HG03175 (cell line): ENCODE results near the gene MKS1.

Experiments
- ATAC-seq: cut with Tn5 transposase; IDR thresholded peaks from one replicate; pipeline ENCODE4 v1.9.1; 2021; ENCODE audit warnings: mild to moderate bottlenecking, moderate library complexity; ENCODE audit not compliant: unreplicated experiment

Gene MKS1

DNA sequence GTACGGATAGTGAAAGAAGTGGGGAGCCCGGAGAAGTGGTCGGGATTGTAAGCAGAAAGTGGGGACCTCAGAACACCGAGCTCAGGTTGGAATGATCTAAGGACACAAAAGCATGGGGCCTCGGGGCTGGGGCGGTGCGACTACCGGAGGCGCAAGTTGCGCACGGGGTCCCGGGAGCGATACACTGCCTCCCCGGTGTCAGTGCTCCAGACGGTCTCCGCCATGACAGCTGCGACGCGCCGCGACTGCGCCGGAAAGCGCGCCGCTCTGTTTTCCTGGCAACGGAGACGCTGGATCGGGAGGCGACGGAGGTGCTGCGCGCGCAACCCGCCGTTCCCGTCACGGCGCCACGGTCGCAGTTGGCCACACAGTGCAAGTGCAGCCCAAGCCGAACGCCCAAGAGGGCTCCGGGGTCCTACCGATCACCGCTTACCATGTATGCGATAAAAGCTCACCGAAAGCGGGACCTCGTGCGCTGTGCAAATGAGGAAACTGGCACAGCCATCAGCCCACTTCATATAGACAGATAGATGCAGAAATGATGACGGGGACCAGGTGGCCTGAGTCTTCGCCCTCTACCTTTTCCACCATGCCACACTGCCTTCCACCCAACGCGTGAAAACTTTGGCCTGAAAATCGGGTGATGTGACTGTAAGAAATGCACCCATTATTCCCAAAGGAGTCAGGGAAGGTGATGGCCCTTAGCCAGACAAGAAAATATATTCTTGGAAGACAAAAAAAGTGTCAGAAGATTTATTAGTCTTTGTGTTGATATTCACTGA lies at the start of gene MKS1:
MKS1 (minus strand) TSS at position 249 of the 782 bp plus-strand sequence; CDS start at position 224, 25 bp downstream.
- peak; percentile 97 for ATAC-seq

DNA sequence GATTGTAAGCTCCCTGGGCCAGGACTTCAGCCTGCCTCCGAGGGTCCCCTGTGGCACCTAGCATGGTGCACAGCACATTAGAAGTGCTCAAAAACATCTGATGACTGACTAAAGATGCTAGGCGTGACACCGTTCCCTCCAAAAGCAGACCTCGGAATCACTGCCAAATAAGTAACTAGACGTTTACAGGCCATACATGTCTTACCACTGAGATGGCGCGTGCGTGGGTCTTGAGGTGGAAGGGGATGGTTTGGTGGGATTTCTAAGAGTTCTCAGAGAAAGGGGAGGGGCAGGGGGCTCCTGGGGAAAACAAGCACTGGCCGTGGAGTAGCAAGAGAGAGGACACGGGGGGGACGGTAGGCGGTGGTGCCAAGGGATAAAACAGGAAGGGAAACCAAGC lies 49.3 kb upstream of the MKS1 start:
- no peak for ATAC-seq

DNA sequence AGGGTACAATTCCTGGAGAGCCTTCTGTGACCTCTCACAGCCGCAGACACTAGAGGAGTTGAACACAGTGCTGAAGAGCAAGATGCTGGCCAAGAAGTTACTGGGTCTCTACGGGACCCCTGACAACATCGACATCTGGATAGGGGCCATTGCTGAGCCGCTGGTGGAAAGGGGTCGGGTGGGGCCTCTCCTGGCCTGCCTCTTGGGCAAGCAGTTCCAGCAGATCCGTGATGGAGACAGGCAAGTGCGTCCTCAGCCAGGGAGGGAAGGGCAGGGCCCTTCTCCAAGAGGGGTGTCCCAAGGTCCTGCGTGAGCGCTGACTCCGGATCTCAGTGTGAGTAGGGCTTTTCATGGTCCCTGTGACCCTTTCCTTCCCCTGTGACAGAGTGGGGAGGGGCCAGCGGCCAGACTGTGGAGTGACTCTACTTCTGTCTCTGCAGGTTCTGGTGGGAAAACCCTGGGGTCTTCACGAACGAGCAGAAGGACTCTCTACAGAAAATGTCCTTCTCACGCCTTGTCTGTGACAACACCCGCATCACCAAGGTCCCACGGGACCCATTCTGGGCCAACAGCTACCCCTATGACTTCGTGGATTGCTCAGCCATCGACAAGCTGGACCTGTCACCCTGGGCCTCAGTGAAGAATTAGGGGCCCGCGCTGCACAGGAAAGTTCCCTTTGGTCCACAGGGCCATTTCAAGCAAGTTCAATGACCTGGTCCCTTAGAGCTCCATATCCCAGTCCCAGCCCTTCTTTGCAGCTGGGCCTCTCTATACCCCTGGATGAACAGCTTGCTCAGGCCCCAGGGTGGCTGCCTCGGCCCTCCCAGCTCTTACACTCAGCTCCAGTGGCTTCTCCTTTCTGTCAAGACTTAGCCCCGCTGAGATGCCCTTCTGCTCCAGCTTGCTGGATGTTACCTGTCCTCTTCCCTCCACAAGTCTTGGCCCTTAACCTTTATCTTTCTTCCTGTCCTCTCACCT lies 48.6 kb upstream of the MKS1 start:
- no peak for ATAC-seq

- ATAC-seq: no peak
These were observed 47.1 kb upstream of the MKS1 start for GRCh38 chr17:58265902-58266875.

DNA sequence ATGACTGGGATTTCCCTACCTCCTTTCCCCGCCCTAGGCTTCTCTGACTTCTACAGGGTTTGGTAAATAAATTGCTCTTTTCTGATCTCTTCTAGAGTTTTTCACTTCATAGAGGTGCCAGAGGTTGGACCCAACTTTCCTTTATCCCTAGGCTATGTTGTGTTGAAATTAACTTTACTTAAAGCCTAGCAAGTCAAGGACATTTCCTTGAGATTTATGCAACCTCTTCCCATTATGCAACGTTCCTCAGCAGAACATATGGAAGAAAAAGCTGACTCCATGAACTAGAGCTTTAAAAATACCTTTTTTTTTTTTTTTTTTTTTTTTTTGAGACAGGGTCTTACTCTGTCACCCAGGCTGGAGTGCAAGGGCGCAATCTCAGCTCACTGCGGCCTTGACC lies 46.2 kb upstream of the MKS1 start:
- no peak for ATAC-seq

GRCh38 chr17:58264407-58265103 lies 45.5 kb upstream of the MKS1 start:
- ATAC-seq: no peak

GRCh38 chr17:58263773-58264172 lies 44.7 kb upstream of the MKS1 start:
- no peak for ATAC-seq

DNA sequence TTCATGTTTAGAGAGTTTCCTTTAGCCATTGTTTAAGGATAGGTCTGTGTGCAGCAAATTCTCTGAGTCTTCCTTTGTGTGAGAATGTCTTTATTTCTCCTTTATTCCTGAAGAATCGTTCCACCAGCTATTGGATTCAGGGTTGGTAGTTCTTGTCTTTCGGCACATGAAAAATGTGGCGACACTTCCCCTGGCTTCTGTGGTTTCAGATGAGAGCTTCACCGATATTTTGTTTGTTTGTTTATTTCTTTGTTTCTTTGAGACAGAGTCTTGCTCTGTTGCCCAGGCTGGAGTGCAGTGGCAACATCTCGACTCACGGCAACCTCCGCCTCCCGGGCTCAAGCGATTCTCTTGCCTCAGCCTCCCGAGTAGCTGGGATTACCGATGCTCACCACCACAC lies 43.1 kb upstream of the MKS1 start:
- ATAC-seq: no peak

DNA sequence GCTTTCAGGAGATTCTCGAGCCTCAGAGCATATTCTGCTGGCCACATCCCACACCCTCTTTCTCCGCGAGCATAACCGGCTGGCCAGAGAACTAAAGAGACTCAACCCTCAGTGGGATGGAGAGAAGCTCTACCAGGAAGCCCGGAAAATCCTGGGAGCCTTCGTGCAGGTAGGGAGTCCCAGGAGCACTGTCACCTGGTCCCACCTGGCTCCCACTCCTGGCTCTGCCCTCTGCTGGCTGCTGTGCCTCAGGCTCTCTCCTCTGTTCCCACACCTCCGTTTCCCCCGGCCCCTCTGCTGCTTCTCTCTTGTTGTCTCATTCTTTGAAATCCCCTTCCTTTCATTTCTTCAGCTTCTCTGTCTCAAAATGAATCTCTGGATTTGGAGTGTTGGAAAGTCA lies 35.7 kb upstream of the MKS1 start:
- ATAC-seq: no peak

DNA sequence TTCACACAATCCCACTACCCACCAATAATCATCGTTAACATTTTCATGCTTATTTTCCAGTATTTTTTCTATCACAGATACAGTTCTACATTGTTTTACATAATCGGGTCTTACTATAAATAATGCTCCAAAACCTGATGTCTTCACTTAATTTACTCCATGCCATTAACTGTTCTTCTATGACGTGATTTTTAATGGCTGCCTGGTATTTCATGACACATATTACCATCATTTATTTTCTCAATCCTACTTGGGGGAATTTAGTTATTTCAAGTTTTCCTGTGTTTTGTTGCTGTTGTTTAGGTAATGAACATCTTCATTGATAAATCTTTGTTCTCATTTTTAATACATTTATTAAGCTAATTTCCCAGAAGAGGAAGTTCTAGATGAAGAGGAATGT lies 34.0 kb upstream of the MKS1 start:
- no peak for ATAC-seq

DNA sequence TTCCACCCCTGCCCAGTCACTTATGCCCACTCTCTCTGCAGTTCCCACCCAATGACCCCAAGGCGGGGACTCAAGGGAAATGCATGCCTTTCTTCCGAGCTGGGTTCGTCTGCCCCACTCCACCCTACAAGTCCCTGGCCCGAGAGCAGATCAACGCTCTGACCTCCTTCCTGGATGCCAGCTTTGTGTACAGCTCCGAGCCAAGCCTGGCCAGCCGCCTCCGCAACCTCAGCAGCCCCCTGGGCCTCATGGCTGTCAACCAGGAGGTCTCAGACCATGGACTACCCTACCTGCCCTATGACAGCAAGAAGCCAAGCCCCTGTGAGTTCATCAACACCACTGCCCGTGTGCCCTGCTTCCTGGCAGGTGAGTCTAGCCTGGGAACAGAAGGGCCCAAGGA lies 33.1 kb upstream of the MKS1 start:
- no peak for ATAC-seq

- ATAC-seq: no peak
These were observed 31.4 kb upstream of the MKS1 start for GRCh38 chr17:58250344-58251011.

GRCh38 chr17:58249270-58250133 lies 30.4 kb upstream of the MKS1 start:
- ATAC-seq: peak; percentile 61

DNA sequence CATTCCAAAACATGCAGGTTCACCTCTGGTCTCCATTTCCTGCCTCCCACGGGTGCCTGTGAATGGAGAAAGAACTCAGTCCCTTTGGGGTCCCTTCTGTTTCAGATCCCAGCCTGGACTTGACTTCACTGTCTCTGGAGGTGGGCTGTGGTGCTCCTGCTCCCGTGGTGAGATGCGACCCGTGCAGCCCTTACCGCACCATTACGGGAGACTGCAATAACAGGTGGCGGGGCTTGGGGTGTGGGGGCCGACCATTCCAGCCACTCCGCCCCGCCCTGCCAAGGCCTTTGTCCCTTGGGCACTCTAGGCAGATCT lies 29.9 kb upstream of the MKS1 start:
- no peak for ATAC-seq

DNA sequence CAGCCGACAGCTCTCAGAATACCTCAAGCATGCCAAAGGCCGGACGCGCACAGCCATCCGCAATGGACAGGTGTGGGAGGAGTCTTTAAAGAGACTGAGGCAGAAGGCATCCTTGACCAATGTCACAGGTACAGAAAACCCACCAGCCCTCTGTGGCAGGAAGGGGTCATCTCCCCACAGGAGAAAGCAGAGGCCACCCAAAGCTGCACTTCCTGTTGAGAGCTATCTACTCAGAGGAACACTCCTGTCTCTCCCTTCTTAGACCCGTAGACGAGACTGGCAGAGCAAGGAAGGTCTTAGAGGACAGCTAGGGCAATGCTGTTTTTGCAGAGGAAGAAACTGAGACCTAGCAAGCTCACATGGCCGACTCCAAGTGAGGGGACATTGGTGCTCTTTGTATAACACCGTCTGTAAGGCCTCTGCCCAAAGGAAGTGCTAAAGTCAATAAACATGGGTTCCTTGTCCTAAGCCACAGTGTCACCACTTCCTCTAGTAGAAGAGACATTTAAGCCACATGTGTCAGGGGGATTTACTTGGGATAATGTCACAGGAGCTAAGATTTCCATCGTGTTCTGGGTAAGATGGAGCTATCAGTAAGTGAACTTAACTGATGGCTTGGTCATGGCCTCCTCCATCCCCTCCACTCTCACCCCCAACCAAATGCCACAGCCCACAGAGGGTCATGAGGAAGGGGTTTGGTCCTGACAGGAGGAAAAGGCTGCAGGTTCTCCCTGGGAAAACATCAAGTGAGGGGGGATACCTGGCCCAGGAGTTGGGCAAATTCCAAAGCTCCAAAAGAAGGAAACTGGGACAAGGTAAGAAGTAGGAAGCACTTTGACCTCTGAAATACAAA lies 28.7 kb upstream of the MKS1 start:
- no peak for ATAC-seq

DNA sequence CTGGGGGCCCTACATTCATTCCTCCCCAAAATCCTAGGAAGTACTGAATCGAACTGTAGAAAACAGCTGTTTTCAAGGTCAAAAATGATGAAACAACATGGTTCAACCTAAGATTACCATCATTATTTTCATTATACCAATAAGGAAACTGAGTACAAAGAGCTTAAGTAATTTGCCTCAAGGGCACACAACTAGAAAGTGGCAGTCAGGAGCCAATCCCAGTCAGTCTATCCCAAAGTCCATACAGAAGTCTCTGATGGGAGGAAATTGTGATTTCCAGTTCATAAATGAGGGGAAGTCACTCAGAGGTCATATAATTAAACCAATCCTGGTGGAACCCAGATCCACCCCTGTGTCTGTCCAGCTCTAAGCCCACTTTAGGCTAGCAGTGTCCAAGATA lies 27.7 kb upstream of the MKS1 start:
- no peak for ATAC-seq

GRCh38 chr17:58246104-58246740 lies 27.2 kb upstream of the MKS1 start:
- ATAC-seq: no peak
